GM12878 (cell line): ENCODE data around the gene GARIN5B. TPM values are rescaled to one million over a fixed set of nuclear protein-coding genes. Genes with fewer than 3 reads are reported as not detected.

Source experiments
- ATAC-seq: fragments of 200-7000 bp; cut with Tn5 transposase; 3 replicates; pipeline ENCODE4 v1.9.1; 2020; ENCODE audit warnings: mild to moderate bottlenecking, moderate library complexity
- BruUV-seq: library from RNA; stranded (reverse); fragments of 400-500 nt; replicated peaks from 2 replicates; lab custom pipeline; 2021; lab: Mats Ljungman, UMichigan
- CTCF ChIA-PET: fragments of 300-600 bp; sonication (Branson Sonifier 250); formaldehyde crosslinking; extraction: SDS; loops from one replicate; lab custom pipeline; 2021; ENCODE audit warnings: inconsistent platforms; lab: Yijun Ruan, JAX
- POLR2A ChIA-PET: fragments of 350-600 bp; formaldehyde crosslinking; extraction: SDS; loops from one replicate; lab custom pipeline; 2021; ENCODE audit warnings: inconsistent platforms; lab: Charles Lee
- RAD21 ChIA-PET: fragments of 300-600 bp; sonication (Branson Sonifier 250); formaldehyde crosslinking; loops from one replicate; lab custom pipeline; 2023; ENCODE audit warnings: antibody characterized with exemption; ENCODE audit not compliant: unreplicated experiment; lab: Charles Lee
- SMC1A ChIA-PET: fragments of 300-600 bp; sonication (Branson Sonifier 250); formaldehyde crosslinking; loops from one replicate; lab custom pipeline; 2023; ENCODE audit not compliant: unreplicated experiment, uncharacterized antibody; lab: Charles Lee
- DNase-seq: peaks from one replicate; pipeline ENCODE4 v3.0.0-alpha.2; 2011; ENCODE audit warnings: low read depth, low spot score
- FAIRE-seq: peaks from 3 replicates; lab custom pipeline; 2011; peaks lifted over from hg19 to GRCh38; lab: Jason Lieb, UNC
- H2AFZ ChIP-seq: 2 replicates; pipeline ENCODE4 v1.6.0; 2011; ENCODE audit warnings: low read depth, low read length, control low read depth; ENCODE audit not compliant: control insufficient read depth
- H3K27ac ChIP-seq: 2 replicates; pipeline ENCODE4 v1.5.1; 2011; ENCODE audit warnings: control low read depth; ENCODE audit not compliant: control insufficient read depth, insufficient read depth
- H3K27me3 ChIP-seq, 2 experiments: replicated peaks in 1 of 2; 2 replicates each; pipeline versions ENCODE4 v1.6.0 to v1.6.1; 2011; ENCODE audit warnings: low read length in 1 of 2; ENCODE audit not compliant: control insufficient read depth in 2 of 2, insufficient read depth in 2 of 2
- H3K36me3 ChIP-seq, 2 experiments: 2 replicates each; pipeline ENCODE4 v1.5.1; 2011; ENCODE audit warnings: low read length in 1 of 2; ENCODE audit not compliant: control insufficient read depth in 2 of 2, insufficient read depth in 2 of 2
- H3K4me1 ChIP-seq: 2 replicates; pipeline ENCODE4 v1.6.1; 2011; ENCODE audit warnings: mild to moderate bottlenecking, low read length, moderate library complexity, mixed read lengths; ENCODE audit not compliant: control insufficient read depth, insufficient read depth
- H3K4me2 ChIP-seq: 2 replicates; pipeline ENCODE4 v1.6.0; 2011; ENCODE audit warnings: control low read depth; ENCODE audit not compliant: control insufficient read depth, insufficient read depth
- H3K4me3 ChIP-seq: fragments of 200-600 bp; sonication (generic); 2 replicates; pipeline ENCODE4 v1.5.1; 2016
- H3K79me2 ChIP-seq: 2 replicates; pipeline ENCODE4 v1.6.0; 2011; ENCODE audit warnings: low read length; ENCODE audit not compliant: control insufficient read depth, insufficient read depth
- H3K9ac ChIP-seq: 2 replicates; pipeline ENCODE4 v1.8.0; 2011; ENCODE audit warnings: low read length, control low read depth, mixed read lengths; ENCODE audit not compliant: control insufficient read depth, insufficient read depth
- H3K9me3 ChIP-seq: replicated peaks from 3 replicates; pipeline ENCODE4 v1.5.1; 2011; ENCODE audit warnings: mild to moderate bottlenecking, low read length; ENCODE audit not compliant: control insufficient read depth, insufficient read depth
- H4K20me1 ChIP-seq: 2 replicates; pipeline ENCODE4 v1.6.0; 2011; ENCODE audit not compliant: control insufficient read depth, insufficient read depth
- CHD4 ChIP-seq: fragments of 200-600 bp; sonication (generic); IDR thresholded peaks from 2 replicates; pipeline ENCODE4 v1.6.1; 2016; ENCODE audit warnings: mild to moderate bottlenecking
- MAX ChIP-seq: IDR thresholded peaks from 2 replicates; pipeline ENCODE4 v1.6.1; 2012; ENCODE audit warnings: low read depth, low read length, improper control_type of control experiment
- MTA2 ChIP-seq: fragments of 450-650 bp; IDR thresholded peaks from 2 replicates; pipeline ENCODE4 v1.6.1; 2016; ENCODE audit warnings: low read depth, mild to moderate bottlenecking, moderate library complexity
- NKRF ChIP-seq: fragments of 450-650 bp; conservative IDR thresholded peaks from 2 replicates; pipeline ENCODE4 v1.6.1; 2017; ENCODE audit warnings: mild to moderate bottlenecking, moderate library complexity
- WGBS: methylation state at CpG from one replicate; pipeline ENCODE4 v1.1.6; 2016; ENCODE audit warnings: low lambda C conversion rate; ENCODE audit not compliant: insufficient replicate concordance, insufficient coverage; ENCODE audit errors: missing lambda C conversion rate; 5-methylcytosine and 5-hydroxymethylcytosine counted together
- in situ Hi-C: fragments of 300-500 bp; cut with MboI; formaldehyde crosslinking; loops from 9 replicates; pipeline ENCODE4 v1.14.3; 2018; ENCODE audit warnings: mixed read lengths
- intact Hi-C: fragments of 100-400 bp; cut with micrococcal nuclease; formaldehyde crosslinking; loops from one replicate; pipeline ENCODE4 v1.14.2; 2022; ENCODE audit not compliant: unreplicated experiment
- polyA plus RNA-seq, 11 experiments: library from polyadenylated mRNA; depleted of rRNA in 4 of 11; unstranded in 6 of 11; stranded (reverse) in 5 of 11; fragments of >200 nt; fragmentation: Nextera tagmentation in 4 of 11; fragmentation: Illumina TruSeq in 1 of 11; extraction: Ambion mirVana in 4 of 11; extraction: Trizol in 1 of 11; gene quantifications; 1 replicate in 1 of 11; 2 replicates in 10 of 11; pipeline versions ENCODE4 v1.2.1 to v1.2.3, GENCODE V29; 2011 to 2016; ENCODE audit warnings: inconsistent platforms in 2 of 11, missing spikeins in 2 of 11, low read depth in 1 of 11
- total RNA-seq, 4 experiments: library from RNA; depleted of rRNA in 3 of 4; stranded (reverse); fragments of >200 nt in 3 of 4; fragmentation: Illumina TruSeq in 1 of 4; extraction: Trizol in 1 of 4; gene quantifications; 2 replicates each; pipeline versions ENCODE4 v1.2.1 to v1.2.3, GENCODE V29; 2013 to 2021

GARIN5B gene
- total and polyA plus RNA-seq, 10 of the 15 experiments (the other 5 are each of a cell fraction or from before 2014, with no cell fraction given): not detected

- no peak for TF ChIP-seq MAX
Observed at GRCh38 chr19:55344444-55344843, 18.6 kb downstream of the GARIN5B start (continued).

- no peak for DNase-seq
- POLR2A ChIA-PET: interaction anchor here (0.5 to 1.8 kb wide), 4 partner anchors 41 to 134 kb away, joined by 3 to 5 read pairs (median 4); partner anchors contain the start of genes ISOC2, TMEM238 and ZNF628
- Histone ChIP-seq H3K79me2 (peaks cover 7% of the 10 kb centered on the region), H3K9me3 (no peaks in the 10 kb centered on the region), H3K27me3 (no peaks in the 10 kb centered on the region; a peak in 1 of 4 replicates), H3K4me3 (peak overlapping the region; percentile 85; the same call in 1 of the 2 replicates), H3K9ac (peak overlapping the region; percentile 38; the same call in 1 of the 2 replicates), H3K27ac (no peak overlapping the region), H3K4me1 (peaks cover 10% of the 10 kb centered on the region), H3K36me3 (no peaks in the 10 kb centered on the region; a peak in 1 of 4 replicates), H3K4me2 (peak overlapping the region; percentile 70), H2AFZ (no peak overlapping the region), H4K20me1 (no peaks in the 10 kb centered on the region)
- WGBS: 94% methylated on average over 31 of the region's 50 CpGs
- no peak for FAIRE-seq
- in situ Hi-C loops: no loop called here
- SMC1A ChIA-PET: no interaction called here
- TSS peak; percentile 68 for BruUV-seq
- no peak for ATAC-seq
- intact Hi-C loops: no loop called here
- RAD21 ChIA-PET: no interaction called here
- CTCF ChIA-PET: no interaction called here
- TF ChIP-seq NKRF: 0 out of 2 replicates have a peak, but pooled peaks have one; percentile 5
- TF ChIP-seq MTA2: no peak
- no peak for TF ChIP-seq CHD4
Observed at GRCh38 chr19:55341595-55342531, 21.2 kb downstream of the GARIN5B start.
